K562 (cell line): ENCODE data around the gene GGA3. TPM values are rescaled to one million over a fixed set of nuclear protein-coding genes. Genes with fewer than 3 reads are reported as not detected.
A peak's percentile ranks its signal among the peaks of the same experiment; 100 is the strongest.

Experiments
- BCL6 ChIP-seq: fragments of 250-450 bp; sonication (Bioruptor Pico); IDR thresholded peaks from 2 replicates; pipeline ENCODE4 v1.4.0; 2020
- BCOR ChIP-seq: fragments of 450-650 bp; IDR thresholded peaks from 2 replicates; pipeline ENCODE4 v1.6.1; 2016
- DPF2 ChIP-seq: fragments of 450-650 bp; IDR thresholded peaks from 2 replicates; pipeline ENCODE4 v1.6.1; 2016
- E2F3 ChIP-seq: fragments of 250-450 bp; sonication (Bioruptor Pico); IDR thresholded peaks from 2 replicates; pipeline ENCODE4 v1.4.0; 2020; ENCODE audit warnings: mild to moderate bottlenecking
- GATA2 ChIP-seq: sonication (generic); formaldehyde crosslinking; IDR thresholded peaks from 2 replicates; pipeline ENCODE4 v1.4.0; 2020; ENCODE audit warnings: mild to moderate bottlenecking, missing genetic modification reagents
- KDM4B ChIP-seq, 2 experiments: fragments of 450-650 bp in 1 of 2; sonication (generic) in 1 of 2; IDR thresholded peaks; 2 replicates each; pipeline ENCODE4 v1.6.1; 2016 to 2017; ENCODE audit warnings: borderline replicate concordance in 2 of 2, antibody characterized with exemption in 1 of 2, low read depth in 1 of 2, mild to moderate bottlenecking in 1 of 2
- KLF16 ChIP-seq: IDR thresholded peaks from 2 replicates; pipeline ENCODE4 v1.6.1; 2016; ENCODE audit warnings: antibody characterized with exemption
- MAFK ChIP-seq: IDR thresholded peaks from 2 replicates; pipeline ENCODE4 v1.6.1; 2011; ENCODE audit warnings: low read length, improper control_type of control experiment
- NR3C1 ChIP-seq: sonication (generic); formaldehyde crosslinking; IDR thresholded peaks from 2 replicates; pipeline ENCODE4 v1.8.1; 2022; ENCODE audit warnings: missing genetic modification reagents
- POU5F1 ChIP-seq: fragments of 150-350 bp; IDR thresholded peaks from 2 replicates; pipeline ENCODE4 v1.6.1; 2014; ENCODE audit warnings: borderline replicate concordance, low read length, low read depth, mild to moderate bottlenecking; ENCODE audit not compliant: partially characterized antibody
- PTTG1 ChIP-seq: fragments of 450-650 bp; IDR thresholded peaks from 2 replicates; pipeline ENCODE4 v1.6.1; 2016; ENCODE audit warnings: low read depth, mild to moderate bottlenecking, missing genetic modification characterization, missing compliant biosample characterization
- RHOXF2B ChIP-seq: fragments of 250-450 bp; sonication (Bioruptor Pico); conservative IDR thresholded peaks from 2 replicates; pipeline ENCODE4 v1.5.1; 2021
- SETDB1 ChIP-seq: IDR thresholded peaks from one replicate; pipeline ENCODE4 v1.6.1; 2012; ENCODE audit warnings: low read length, control low read depth, inconsistent platforms
- SMC3 ChIP-seq: conservative IDR thresholded peaks from 2 replicates; pipeline ENCODE4 v1.6.1; 2011; ENCODE audit warnings: low read depth, low read length, improper control_type of control experiment; ENCODE audit not compliant: insufficient read depth
- TBP ChIP-seq: optimal IDR thresholded peaks from 2 replicates; pipeline ENCODE3; 2011; ENCODE audit warnings: low read depth, low read length, improper control_type of control experiment
- TCF3 ChIP-seq: sonication (generic); formaldehyde crosslinking; IDR thresholded peaks from 2 replicates; pipeline ENCODE4 v1.4.0; 2020; ENCODE audit warnings: mild to moderate bottlenecking, missing genetic modification reagents
- TRIM24 ChIP-seq, 2 experiments: fragments of 450-650 bp; IDR thresholded peaks; 2 replicates each; pipeline ENCODE4 v1.6.1; 2016
- ZC3H8 ChIP-seq: fragments of 450-650 bp; IDR thresholded peaks from 2 replicates; pipeline ENCODE4 v1.6.1; 2017
- ZNF124 ChIP-seq: sonication (generic); formaldehyde crosslinking; IDR thresholded peaks from 2 replicates; pipeline ENCODE4 v1.8.1; 2022; ENCODE audit warnings: missing genetic modification reagents
- ZNF41 ChIP-seq: fragments of 250-450 bp; sonication (Bioruptor Pico); conservative IDR thresholded peaks from 2 replicates; pipeline ENCODE4 v1.4.0; 2020; ENCODE audit warnings: mild to moderate bottlenecking
- polyA plus RNA-seq, 8 experiments: library from polyadenylated mRNA; depleted of rRNA in 4 of 8; stranded (reverse) in 5 of 8; unstranded in 3 of 8; fragments of >200 nt; fragmentation: Nextera tagmentation in 2 of 8; fragmentation: Illumina TruSeq in 1 of 8; extraction: Ambion mirVana in 2 of 8; extraction: Trizol in 1 of 8; gene quantifications; 2 replicates each; pipeline versions ENCODE4 v1.2.1 to v1.2.3, GENCODE V29; 2011 to 2014; ENCODE audit warnings: inconsistent platforms in 1 of 8, missing spikeins in 1 of 8
- total RNA-seq, 7 experiments: library from RNA; depleted of rRNA in 6 of 7; stranded (reverse); fragments of >200 nt in 6 of 7; fragmentation: Illumina TruSeq in 2 of 7; extraction: Trizol in 2 of 7; gene quantifications; 2 replicates each; pipeline versions ENCODE4 v1.2.1 to v1.2.3, GENCODE V29; 2011 to 2021; ENCODE audit warnings: low replicate concordance in 1 of 7
- TF ChIP-seq, protein P1 (sequence below): sonication (generic); formaldehyde crosslinking; IDR thresholded peaks from 2 replicates; pipeline ENCODE4 v1.8.0; 2022; ENCODE audit warnings: missing genetic modification reagents, mild to moderate bottlenecking, borderline replicate concordance
- TF ChIP-seq, protein P2 (sequence below): sonication (generic); formaldehyde crosslinking; IDR thresholded peaks from 2 replicates; pipeline ENCODE4 v1.9.0; 2022; ENCODE audit warnings: mild to moderate bottlenecking, missing genetic modification reagents
- TF ChIP-seq, protein P3 (sequence below): sonication (generic); formaldehyde crosslinking; IDR thresholded peaks from 2 replicates; pipeline ENCODE4 v1.8.1; 2023; ENCODE audit warnings: mild to moderate bottlenecking, missing genetic modification reagents
- TF ChIP-seq, protein P4 (sequence below): sonication (generic); IDR thresholded peaks from 2 replicates; pipeline ENCODE4 v1.6.1; 2016
- TF ChIP-seq, protein P5 (sequence below): fragments of 450-650 bp; IDR thresholded peaks from 2 replicates; pipeline ENCODE4 v1.6.1; 2017; ENCODE audit warnings: antibody characterized with exemption

Gene GGA3
- total and polyA plus RNA-seq, 9 of the 15 experiments (the other 6 are each of a cell fraction or from before 2014, with no cell fraction given): 5.7 to 64.9 (median 25.4) TPM

DNA sequence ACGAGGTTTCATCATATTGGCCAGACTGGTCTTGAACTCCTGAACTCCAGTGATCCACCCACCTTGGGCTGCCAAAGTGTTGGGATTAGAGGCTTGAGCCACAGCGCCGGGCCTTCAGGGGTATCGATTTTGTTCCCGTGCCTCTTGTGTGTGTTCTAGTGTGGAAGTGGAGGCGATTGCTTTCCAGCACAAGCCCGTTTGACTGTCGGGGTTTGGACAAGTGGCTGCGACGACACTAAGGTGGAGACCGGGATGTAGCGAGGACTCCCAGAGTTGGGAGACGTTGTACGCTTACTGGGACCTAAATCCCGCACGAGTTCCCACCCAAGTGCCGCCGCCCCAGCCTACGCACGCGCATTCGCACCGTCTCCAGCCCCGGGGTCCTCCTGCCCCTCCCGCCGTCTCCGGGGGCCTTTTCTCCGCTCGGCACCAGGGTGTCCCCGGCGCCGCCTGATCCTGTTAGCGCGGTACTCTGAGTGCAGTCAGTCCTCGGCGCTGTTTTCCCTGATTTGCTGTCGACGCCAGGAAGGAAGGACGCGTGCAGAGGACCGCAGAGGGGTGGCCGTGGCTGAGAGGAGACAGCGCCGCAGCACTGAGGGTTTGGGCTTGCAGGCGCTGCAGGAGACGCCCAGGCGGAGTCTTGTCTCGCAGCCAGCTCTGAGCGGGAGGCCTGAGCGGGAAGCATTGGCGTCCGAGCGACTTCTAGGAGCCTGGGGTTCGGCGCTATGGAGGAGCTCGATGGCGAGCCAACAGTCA is 56.2 kb downstream of the GGA3 start, which contains the start of gene NUP85 (continued):
- TF ChIP-seq, protein P1, sequence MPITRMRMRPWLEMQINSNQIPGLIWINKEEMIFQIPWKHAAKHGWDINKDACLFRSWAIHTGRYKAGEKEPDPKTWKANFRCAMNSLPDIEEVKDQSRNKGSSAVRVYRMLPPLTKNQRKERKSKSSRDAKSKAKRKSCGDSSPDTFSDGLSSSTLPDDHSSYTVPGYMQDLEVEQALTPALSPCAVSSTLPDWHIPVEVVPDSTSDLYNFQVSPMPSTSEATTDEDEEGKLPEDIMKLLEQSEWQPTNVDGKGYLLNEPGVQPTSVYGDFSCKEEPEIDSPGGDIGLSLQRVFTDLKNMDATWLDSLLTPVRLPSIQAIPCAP (CRISPR knock-in tag): no peak
- TF ChIP-seq KDM4B (IDR thresholded peaks at IDR 0.05; ENCODE audit: borderline replicate concordance in 2 of 2, low read depth in 1 of 2) (peak in 1 of 2 experiments; percentile 32; a peak in 1 of 4 replicates), TBP (no peak), TRIM24 (IDR thresholded peaks at IDR 0.05) (peak in 1 of 2 experiments; percentile 11; a peak in 1 of 4 replicates), ZNF124 (CRISPR knock-in tag) (no peak), DPF2 (no peak), TCF3 (CRISPR knock-in tag) (no peak), ZC3H8 (no peak), NR3C1 (CRISPR knock-in tag) (no peak), ZNF41 (CRISPR knock-in tag) (no peak), GATA2 (CRISPR knock-in tag) (no peak), POU5F1 (no peak), BCL6 (CRISPR knock-in tag) (no peak), RHOXF2B (CRISPR knock-in tag) (no peak), SETDB1 (no peak), MAFK (peak; percentile 10; the same call in 1 of the 2 replicates), PTTG1 (no peak), SMC3 (peak; percentile 14; the same call in 1 of the 2 replicates), BCOR (peak; percentile 39; the same call in 1 of the 2 replicates), KLF16 (no peak), E2F3 (CRISPR knock-in tag) (peak; percentile 93)
- TF ChIP-seq, protein P2, sequence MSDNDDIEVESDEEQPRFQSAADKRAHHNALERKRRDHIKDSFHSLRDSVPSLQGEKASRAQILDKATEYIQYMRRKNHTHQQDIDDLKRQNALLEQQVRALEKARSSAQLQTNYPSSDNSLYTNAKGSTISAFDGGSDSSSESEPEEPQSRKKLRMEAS (CRISPR knock-in tag): peak; percentile 67; the same call in 1 of the 2 replicates
- TF ChIP-seq, protein P3, sequence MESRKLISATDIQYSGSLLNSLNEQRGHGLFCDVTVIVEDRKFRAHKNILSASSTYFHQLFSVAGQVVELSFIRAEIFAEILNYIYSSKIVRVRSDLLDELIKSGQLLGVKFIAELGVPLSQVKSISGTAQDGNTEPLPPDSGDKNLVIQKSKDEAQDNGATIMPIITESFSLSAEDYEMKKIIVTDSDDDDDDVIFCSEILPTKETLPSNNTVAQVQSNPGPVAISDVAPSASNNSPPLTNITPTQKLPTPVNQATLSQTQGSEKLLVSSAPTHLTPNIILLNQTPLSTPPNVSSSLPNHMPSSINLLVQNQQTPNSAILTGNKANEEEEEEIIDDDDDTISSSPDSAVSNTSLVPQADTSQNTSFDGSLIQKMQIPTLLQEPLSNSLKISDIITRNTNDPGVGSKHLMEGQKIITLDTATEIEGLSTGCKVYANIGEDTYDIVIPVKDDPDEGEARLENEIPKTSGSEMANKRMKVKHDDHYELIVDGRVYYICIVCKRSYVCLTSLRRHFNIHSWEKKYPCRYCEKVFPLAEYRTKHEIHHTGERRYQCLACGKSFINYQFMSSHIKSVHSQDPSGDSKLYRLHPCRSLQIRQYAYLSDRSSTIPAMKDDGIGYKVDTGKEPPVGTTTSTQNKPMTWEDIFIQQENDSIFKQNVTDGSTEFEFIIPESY (CRISPR knock-in tag): no peak; the same call in 1 of the 2 replicates
- TF ChIP-seq, protein P4, sequence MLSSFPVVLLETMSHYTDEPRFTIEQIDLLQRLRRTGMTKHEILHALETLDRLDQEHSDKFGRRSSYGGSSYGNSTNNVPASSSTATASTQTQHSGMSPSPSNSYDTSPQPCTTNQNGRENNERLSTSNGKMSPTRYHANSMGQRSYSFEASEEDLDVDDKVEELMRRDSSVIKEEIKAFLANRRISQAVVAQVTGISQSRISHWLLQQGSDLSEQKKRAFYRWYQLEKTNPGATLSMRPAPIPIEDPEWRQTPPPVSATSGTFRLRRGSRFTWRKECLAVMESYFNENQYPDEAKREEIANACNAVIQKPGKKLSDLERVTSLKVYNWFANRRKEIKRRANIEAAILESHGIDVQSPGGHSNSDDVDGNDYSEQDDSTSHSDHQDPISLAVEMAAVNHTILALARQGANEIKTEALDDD: no peak
- TF ChIP-seq, protein P5, sequence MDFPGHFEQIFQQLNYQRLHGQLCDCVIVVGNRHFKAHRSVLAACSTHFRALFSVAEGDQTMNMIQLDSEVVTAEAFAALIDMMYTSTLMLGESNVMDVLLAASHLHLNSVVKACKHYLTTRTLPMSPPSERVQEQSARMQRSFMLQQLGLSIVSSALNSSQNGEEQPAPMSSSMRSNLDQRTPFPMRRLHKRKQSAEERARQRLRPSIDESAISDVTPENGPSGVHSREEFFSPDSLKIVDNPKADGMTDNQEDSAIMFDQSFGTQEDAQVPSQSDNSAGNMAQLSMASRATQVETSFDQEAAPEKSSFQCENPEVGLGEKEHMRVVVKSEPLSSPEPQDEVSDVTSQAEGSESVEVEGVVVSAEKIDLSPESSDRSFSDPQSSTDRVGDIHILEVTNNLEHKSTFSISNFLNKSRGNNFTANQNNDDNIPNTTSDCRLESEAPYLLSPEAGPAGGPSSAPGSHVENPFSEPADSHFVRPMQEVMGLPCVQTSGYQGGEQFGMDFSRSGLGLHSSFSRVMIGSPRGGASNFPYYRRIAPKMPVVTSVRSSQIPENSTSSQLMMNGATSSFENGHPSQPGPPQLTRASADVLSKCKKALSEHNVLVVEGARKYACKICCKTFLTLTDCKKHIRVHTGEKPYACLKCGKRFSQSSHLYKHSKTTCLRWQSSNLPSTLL: no peak
